ENCODE results near the gene EPHB2.

DNA sequence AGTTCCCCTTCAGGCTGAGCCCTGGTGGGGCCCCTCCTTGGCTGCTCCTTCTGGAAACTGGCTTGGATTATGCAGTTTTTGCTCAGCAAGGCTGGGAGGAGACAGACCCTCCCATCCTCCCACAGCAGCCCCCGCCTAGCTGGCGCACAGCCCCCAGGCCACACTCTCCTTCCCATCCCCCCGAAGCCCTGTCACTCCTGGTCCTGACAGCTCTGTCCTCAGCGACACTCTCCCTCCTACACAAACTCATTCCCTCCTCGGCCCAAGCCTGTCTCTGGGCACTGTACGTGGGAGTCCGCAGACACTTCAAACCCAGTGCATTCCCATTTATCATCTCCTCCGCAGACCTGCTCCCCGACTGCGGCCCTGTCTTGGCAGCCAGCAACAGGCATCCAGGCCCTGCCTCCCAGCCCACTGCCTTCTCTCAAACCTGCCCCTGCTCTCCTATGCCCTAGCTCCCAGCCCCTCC, 25.0 kb upstream of the EPHB2 start:
- TF ChIP-seq, protein P1, sequence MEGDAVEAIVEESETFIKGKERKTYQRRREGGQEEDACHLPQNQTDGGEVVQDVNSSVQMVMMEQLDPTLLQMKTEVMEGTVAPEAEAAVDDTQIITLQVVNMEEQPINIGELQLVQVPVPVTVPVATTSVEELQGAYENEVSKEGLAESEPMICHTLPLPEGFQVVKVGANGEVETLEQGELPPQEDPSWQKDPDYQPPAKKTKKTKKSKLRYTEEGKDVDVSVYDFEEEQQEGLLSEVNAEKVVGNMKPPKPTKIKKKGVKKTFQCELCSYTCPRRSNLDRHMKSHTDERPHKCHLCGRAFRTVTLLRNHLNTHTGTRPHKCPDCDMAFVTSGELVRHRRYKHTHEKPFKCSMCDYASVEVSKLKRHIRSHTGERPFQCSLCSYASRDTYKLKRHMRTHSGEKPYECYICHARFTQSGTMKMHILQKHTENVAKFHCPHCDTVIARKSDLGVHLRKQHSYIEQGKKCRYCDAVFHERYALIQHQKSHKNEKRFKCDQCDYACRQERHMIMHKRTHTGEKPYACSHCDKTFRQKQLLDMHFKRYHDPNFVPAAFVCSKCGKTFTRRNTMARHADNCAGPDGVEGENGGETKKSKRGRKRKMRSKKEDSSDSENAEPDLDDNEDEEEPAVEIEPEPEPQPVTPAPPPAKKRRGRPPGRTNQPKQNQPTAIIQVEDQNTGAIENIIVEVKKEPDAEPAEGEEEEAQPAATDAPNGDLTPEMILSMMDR (IDR thresholded peaks at IDR 0.05), result no peak
- no peak for TF ChIP-seq EZH2 (IDR thresholded peaks at IDR 0.05; ENCODE audit: borderline replicate concordance, insufficient read depth, low read depth, low read length, poor library complexity, severe bottlenecking)

Data from B cell (primary cell).